Mesangial cell (primary cell): ENCODE results near the gene KYNU. TPM values are rescaled to one million over a fixed set of nuclear protein-coding genes. Genes with fewer than 3 reads are reported as not detected.

ENCODE experiments used
- total RNA-seq: library from RNA; depleted of rRNA; stranded (reverse); fragments of >200 nt; gene quantifications from 2 replicates; pipeline ENCODE4 v1.2.3, GENCODE V29; 2015

The KYNU gene
- total RNA-seq: under 0.01 TPM in 1 of 2 replicates, not detected in the other

DNA sequence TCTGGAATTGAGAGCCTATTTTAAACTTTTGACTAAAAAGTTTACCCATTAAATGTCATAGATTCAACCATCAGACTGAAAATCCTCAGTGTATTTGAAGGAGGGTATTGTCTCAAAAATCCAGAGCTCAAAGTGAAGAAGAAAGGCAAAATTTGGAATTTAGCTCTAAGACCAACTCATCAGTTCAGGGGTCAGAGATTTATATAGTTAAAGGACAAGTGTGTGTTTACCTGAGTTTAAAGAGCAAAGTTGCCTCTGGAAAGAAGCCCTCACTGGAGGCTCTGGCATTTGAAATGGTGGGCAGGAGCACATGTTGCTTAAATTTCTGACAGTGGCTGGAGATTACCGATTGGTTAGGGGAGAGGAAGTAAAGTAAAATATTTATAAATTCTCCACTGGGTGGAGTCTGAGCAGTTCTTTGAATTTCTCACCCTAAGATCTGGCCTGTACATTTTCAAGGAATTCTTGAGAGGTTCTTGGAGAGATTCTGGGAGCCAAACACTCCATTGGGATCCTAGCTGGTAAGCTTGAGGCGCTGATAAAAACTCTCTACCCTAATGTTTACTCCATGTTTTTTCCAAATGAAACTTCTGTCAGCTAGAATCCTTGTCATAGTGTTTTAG, at the start of gene KYNU:
Gene KYNU (plus strand): TSS at position 449 of the 623 bp plus-strand sequence. CDS start 7,704 bp downstream, outside the sequence.

